ENCODE measurements around the gene RNF183.

GRCh38 chr9:113278840-113279239, 24.3 kb downstream of the RNF183 start:
- TF ChIP-seq CTCF (IDR thresholded peaks at IDR 0.05) (no peak), POLR2AphosphoS5 (IDR thresholded peaks at IDR 0.05; ENCODE audit: low read depth, low read length) (no peak)
